CD4-positive, alpha-beta T cell (primary cell): ENCODE measurements around the gene FBXL15. TPM values are rescaled to one million over a fixed set of nuclear protein-coding genes. Genes with fewer than 3 reads are reported as not detected.
A peak's percentile ranks its signal among the peaks of the same experiment; 100 is the strongest.

Source experiments
- ATAC-seq: fragments of 200-7000 bp; cut with Tn5 transposase; one replicate; pipeline ENCODE4 v1.10.0; 2022; ENCODE audit warnings: mild to moderate bottlenecking; ENCODE audit not compliant: poor library complexity
- CTCF ChIA-PET: fragments of 350-600 bp; sonication (Branson Sonifier 250); formaldehyde crosslinking; loops from one replicate; lab custom pipeline; 2021; ENCODE audit warnings: antibody characterized with exemption, inconsistent platforms; lab: Charles Lee
- POLR2A ChIA-PET: fragments of 350-600 bp; sonication (Branson Sonifier 250); formaldehyde crosslinking; loops from one replicate; lab custom pipeline; 2021; ENCODE audit warnings: antibody characterized with exemption, inconsistent platforms; lab: Charles Lee
- DNase-seq, 14 experiments: peaks; one replicate each; pipeline ENCODE4 v3.0.0-alpha.2; 2013 to 2020; ENCODE audit warnings: mixed read lengths in 2 of 14
- H3K27ac ChIP-seq, 2 donors: one replicate each; pipeline versions ENCODE4 v1.5.1 to v1.7.0; 2013; ENCODE audit warnings: low read length in 2 of 2, low read depth in 1 of 2, mild to moderate bottlenecking in 1 of 2
- H3K27me3 ChIP-seq, 2 experiments: 1 replicate in 1 of 2; 2 replicates in 1 of 2; pipeline versions ENCODE4 v1.6.1 to v1.7.0; 2013; ENCODE audit warnings: low read length in 2 of 2, control low read depth in 1 of 2, mild to moderate bottlenecking in 1 of 2, moderate library complexity in 1 of 2; ENCODE audit not compliant: insufficient read depth in 2 of 2, control insufficient read depth in 1 of 2
- H3K36me3 ChIP-seq: one replicate; pipeline ENCODE4 v1.6.1; 2013; ENCODE audit warnings: low read length, control low read depth; ENCODE audit not compliant: insufficient read depth
- H3K4me1 ChIP-seq: one replicate; pipeline ENCODE4 v1.6.1; 2013; ENCODE audit warnings: low read length, control low read depth; ENCODE audit not compliant: insufficient read depth
- H3K4me3 ChIP-seq: one replicate; pipeline ENCODE4 v1.5.1; 2013; ENCODE audit warnings: mild to moderate bottlenecking, low read length, moderate library complexity
- H3K9me3 ChIP-seq, 2 experiments: 1 replicate in 1 of 2; 2 replicates in 1 of 2; pipeline versions ENCODE4 v1.6.1 to v1.7.0; 2013; ENCODE audit warnings: low read length in 2 of 2, mild to moderate bottlenecking in 2 of 2, control low read depth in 1 of 2, moderate library complexity in 1 of 2; ENCODE audit not compliant: control insufficient read depth in 1 of 2, insufficient read depth in 1 of 2
- H3K27ac Mint-ChIP-seq: one replicate; pipeline ENCODE4 v1.8.0; 2020; ENCODE audit warnings: mixed read lengths
- H3K27me3 Mint-ChIP-seq: one replicate; pipeline ENCODE4 v1.8.0; 2021; ENCODE audit warnings: mixed read lengths
- H3K36me3 Mint-ChIP-seq: one replicate; pipeline ENCODE4 v1.8.0; 2021; ENCODE audit warnings: low read depth, mixed read lengths
- H3K4me1 Mint-ChIP-seq: one replicate; pipeline ENCODE4 v1.8.0; 2021; ENCODE audit warnings: low read depth, mixed read lengths
- H3K4me3 Mint-ChIP-seq: one replicate; pipeline ENCODE4 v1.8.0; 2020; ENCODE audit warnings: mild to moderate bottlenecking, mixed read lengths
- H3K9me3 Mint-ChIP-seq: one replicate; pipeline ENCODE4 v1.8.0; 2020; ENCODE audit warnings: mixed read lengths
- CTCF ChIP-seq: fragments of 200-600 bp; IDR thresholded peaks from one replicate; pipeline ENCODE4 v1.8.0; 2022; ENCODE audit warnings: antibody characterized with exemption, mild to moderate bottlenecking
- intact Hi-C, 2 experiments: fragments of 100-400 bp; cut with DNase I in 1 of 2; cut with micrococcal nuclease in 1 of 2; formaldehyde crosslinking; loops; one replicate each; pipeline versions ENCODE4 v1.15.1 to v1.9.0; 2023 to 2025; cut with DNase I, micrococcal nuclease
- total RNA-seq, 174 experiments: library from RNA in 2 of 174; stranded (reverse) in 2 of 174; gene quantifications; one replicate each; pipeline ENCODE4 v1.2.3 and lab custom pipeline; 2021 to 2026

FBXL15 gene
- total RNA-seq, 2 experiments from 2014 or later: 10.2 to 10.4 TPM

GRCh38 chr10:102421757-102422512, 1.3 kb downstream of the FBXL15 start:
- Histone ChIP-seq H3K9me3 (peaks cover 0 to 4% of the 10 kb centered on the region in 2 experiments), H3K27ac (peak overlapping the region; percentile 65 to 68), H3K36me3 (peaks cover 18% of the 10 kb centered on the region), H3K27me3 (peaks cover 9 to 16% of the 10 kb centered on the region in 2 experiments), H3K4me1 (peaks cover 47% of the 10 kb centered on the region), H3K4me3 (peak overlapping the region; percentile 83)
- H3K27ac Mint-ChIP-seq: peak overlapping the region; percentile 82
- H3K27me3 Mint-ChIP-seq: peaks cover 19% of the 10 kb centered on the region
- peaks cover 33% of the 10 kb centered on the region for H3K36me3 Mint-ChIP-seq
- intact Hi-C loops: loop anchor here (1.0 to 5.0 kb wide), 6 partner anchors 10 to 80 kb away; partner anchors contain the start of genes CUEDC2 (in 2 of the 2), ACTR1A (in 1 of the 2), NFKB2 (in 1 of the 2) and SUFU (in 1 of the 2)
- H3K4me3 Mint-ChIP-seq: peak overlapping the region; percentile 99
- POLR2A ChIA-PET: interaction anchor here (0.8 to 5.6 kb wide), 19 partner anchors 8 to 604 kb away, joined by 3 to 94 read pairs (median 10); partner anchors contain the start of genes ACTR1A, C10orf95, CUEDC2 and NFKB2
- DNase-seq (peak in 4 of 14 experiments; percentile 23 to 65 (median 52)), ATAC-seq (peak; percentile 8)
- peaks cover 35% of the 10 kb centered on the region for H3K4me1 Mint-ChIP-seq
- TF ChIP-seq CTCF: no peak
- CTCF ChIA-PET: interaction anchor here (1.0 to 3.9 kb wide), 10 partner anchors 9 to 191 kb away, joined by 3 to 26 read pairs (median 10); partner anchors contain the start of genes C10orf95, CUEDC2 and NFKB2
- H3K9me3 Mint-ChIP-seq: no peaks in the 10 kb centered on the region

- peak; percentile 44 for TF ChIP-seq CTCF
- H3K36me3 Mint-ChIP-seq: peaks cover 33% of the 10 kb centered on the region
- peaks cover 47% of the 10 kb centered on the region for H3K4me1 ChIP-seq
- H3K4me3 Mint-ChIP-seq: peak overlapping the region; percentile 99
- peaks cover 0 to 4% of the 10 kb centered on the region in 2 experiments for H3K9me3 ChIP-seq
- ChIA-PET CTCF (interaction anchor here (0.7 to 3.9 kb wide), 11 partner anchors 10 to 192 kb away, joined by 3 to 26 read pairs (median 7); partner anchors contain the start of genes C10orf95 and NFKB2), POLR2A (interaction anchor here (0.9 to 5.6 kb wide), 14 partner anchors 8 to 604 kb away, joined by 3 to 94 read pairs (median 22); partner anchors contain the start of genes ACTR1A, C10orf95, CUEDC2 and NFKB2)
- peak overlapping the region; percentile 65 to 68 for H3K27ac ChIP-seq
- H3K27ac Mint-ChIP-seq: peak overlapping the region; percentile 82
- intact Hi-C loops: loop anchor here in 1 of 2 experiments (2.0 to 5.0 kb wide), 2 partner anchors 50 to 80 kb away; partner anchors contain the start of genes ACTR1A and SUFU
- peak in 9 of 14 experiments; percentile 35 to 75 (median 56) for DNase-seq
- peaks cover 18% of the 10 kb centered on the region for H3K36me3 ChIP-seq
- H3K4me1 Mint-ChIP-seq: peaks cover 40% of the 10 kb centered on the region
- peaks cover 9% of the 10 kb centered on the region in 2 experiments for H3K27me3 ChIP-seq
- peaks cover 12% of the 10 kb centered on the region for H3K27me3 Mint-ChIP-seq
- H3K9me3 Mint-ChIP-seq: no peaks in the 10 kb centered on the region
- no peak for ATAC-seq
- peak overlapping the region; percentile 83 for H3K4me3 ChIP-seq
These were observed 2.0 kb downstream of the FBXL15 start for GRCh38 chr10:102422545-102423129.
